ENCODE measurements around the gene SESTD1. TPM values are rescaled to one million over a fixed set of nuclear protein-coding genes. Genes with fewer than 3 reads are reported as not detected.

SESTD1 gene
- polyA plus RNA-seq, 3 donors, result 25.3 to 44.4 (median 25.3) TPM

- Histone ChIP-seq H2AFZ (ENCODE audit: insufficient read depth, low read depth, low read length, poor library complexity, severe bottlenecking) (no peak overlapping the region), H3K27me3 (ENCODE audit: control insufficient read depth in 2 of 2, insufficient read depth in 2 of 2, low read length in 2 of 2) (no peaks in the 10 kb centered on the region), H3K4me3 (replicated peaks in 1 of 3; ENCODE audit: low read depth in 2 of 3, low read length in 3 of 3) (peak overlapping the region in 1 of 3 experiments; percentile 29), H3K4me2 (replicated peaks; ENCODE audit: extremely low read depth, low read length, poor library complexity, severe bottlenecking) (peak overlapping the region; percentile 22), H3K36me3 (replicated peaks in 1 of 2; ENCODE audit: control insufficient read depth in 1 of 2, insufficient read depth in 2 of 2, low read length in 2 of 2) (no peaks in the 10 kb centered on the region), H3K4me1 (ENCODE audit: control insufficient read depth in 1 of 2, insufficient read depth in 2 of 2, low read length in 2 of 2) (peaks cover 22 to 34% of the 10 kb centered on the region in 2 donors), H3K9me3 (replicated peaks in 1 of 2; ENCODE audit: control insufficient read depth in 1 of 2, insufficient read depth in 1 of 2, low read length in 2 of 2) (no peaks in the 10 kb centered on the region), H3K27ac (ENCODE audit: low read depth in 1 of 2, low read length in 2 of 2) (peak overlapping the region in 1 of 2 donors; percentile 64), H3K9ac (ENCODE audit: insufficient read depth, low read length, poor library complexity, severe bottlenecking) (no peak overlapping the region), H3K79me2 (ENCODE audit: insufficient read depth, low read length) (peaks cover 95% of the 10 kb centered on the region), H4K20me1 (ENCODE audit: insufficient read depth, low read length) (peaks cover 49% of the 10 kb centered on the region)
- peak in 1 of 3 donors; percentile 5 for DNase-seq
- Mint-ChIP-seq H3K4me1 (peaks cover 37% of the 10 kb centered on the region), H3K4me3 (peak overlapping the region in 1 of 2 donors; percentile 35), H3K27ac (peak overlapping the region in 3 of 7 donors; percentile 44 to 82 (median 78)), H3K27me3 (ENCODE audit: low read depth in 3 of 3) (no peaks in the 10 kb centered on the region), H3K36me3 (peaks cover 12 to 14% of the 10 kb centered on the region in 2 donors), H3K9me3 (no peaks in the 10 kb centered on the region)
- WGBS (ENCODE audit: insufficient coverage), result no CpG with 5 or more reads among the region's 5 CpGs
- TF ChIP-seq, protein P1, sequence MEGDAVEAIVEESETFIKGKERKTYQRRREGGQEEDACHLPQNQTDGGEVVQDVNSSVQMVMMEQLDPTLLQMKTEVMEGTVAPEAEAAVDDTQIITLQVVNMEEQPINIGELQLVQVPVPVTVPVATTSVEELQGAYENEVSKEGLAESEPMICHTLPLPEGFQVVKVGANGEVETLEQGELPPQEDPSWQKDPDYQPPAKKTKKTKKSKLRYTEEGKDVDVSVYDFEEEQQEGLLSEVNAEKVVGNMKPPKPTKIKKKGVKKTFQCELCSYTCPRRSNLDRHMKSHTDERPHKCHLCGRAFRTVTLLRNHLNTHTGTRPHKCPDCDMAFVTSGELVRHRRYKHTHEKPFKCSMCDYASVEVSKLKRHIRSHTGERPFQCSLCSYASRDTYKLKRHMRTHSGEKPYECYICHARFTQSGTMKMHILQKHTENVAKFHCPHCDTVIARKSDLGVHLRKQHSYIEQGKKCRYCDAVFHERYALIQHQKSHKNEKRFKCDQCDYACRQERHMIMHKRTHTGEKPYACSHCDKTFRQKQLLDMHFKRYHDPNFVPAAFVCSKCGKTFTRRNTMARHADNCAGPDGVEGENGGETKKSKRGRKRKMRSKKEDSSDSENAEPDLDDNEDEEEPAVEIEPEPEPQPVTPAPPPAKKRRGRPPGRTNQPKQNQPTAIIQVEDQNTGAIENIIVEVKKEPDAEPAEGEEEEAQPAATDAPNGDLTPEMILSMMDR (IDR thresholded peaks at IDR 0.05), result no peak
- intact Hi-C loops (cut with micrococcal nuclease), result loop anchor here in 1 of 2 donors (5.0 kb wide), 1 partner anchor 34 kb away; no protein-coding TSS in a partner anchor
Observed at GRCh38 chr2:179233083-179233490, 31.5 kb downstream of the SESTD1 start.

DNA sequence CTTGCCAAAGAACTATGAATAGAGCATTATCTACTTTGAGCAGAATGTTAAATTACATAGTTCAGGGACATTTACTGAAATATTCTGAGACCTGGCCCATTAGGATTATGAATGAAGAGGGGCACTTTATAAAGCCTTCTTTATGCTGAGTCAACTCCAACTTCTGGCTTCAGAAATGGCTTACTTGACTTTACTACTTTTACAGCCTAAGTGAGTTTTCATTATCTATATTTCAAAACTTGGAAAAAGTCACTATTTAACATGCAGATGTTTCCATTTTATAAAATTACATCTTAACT is 37.7 kb downstream of the SESTD1 start:
- no peak overlapping the region for H3K4me2 ChIP-seq (replicated peaks; ENCODE audit: extremely low read depth, low read length, poor library complexity, severe bottlenecking)
- Mint-ChIP-seq H3K36me3 (peaks cover 10 to 13% of the 10 kb centered on the region in 2 donors), H3K27ac (no peak overlapping the region), H3K9me3 (no peaks in the 10 kb centered on the region), H3K27me3 (ENCODE audit: low read depth in 3 of 3) (no peaks in the 10 kb centered on the region), H3K4me3 (no peak overlapping the region), H3K4me1 (peaks cover 9% of the 10 kb centered on the region)
- H3K27me3 ChIP-seq (ENCODE audit: control insufficient read depth in 2 of 2, insufficient read depth in 2 of 2, low read length in 2 of 2), result no peaks in the 10 kb centered on the region
- no peak overlapping the region for H2AFZ ChIP-seq (ENCODE audit: insufficient read depth, low read depth, low read length, poor library complexity, severe bottlenecking)
- H4K20me1 ChIP-seq (ENCODE audit: insufficient read depth, low read length), result peaks cover 86% of the 10 kb centered on the region
- TF ChIP-seq, protein P1 (IDR thresholded peaks at IDR 0.05), result no peak
- no peak overlapping the region for H3K27ac ChIP-seq (ENCODE audit: low read depth in 1 of 2, low read length in 2 of 2)
- peak in 1 of 3 donors; percentile 0 for DNase-seq
- intact Hi-C loops (cut with micrococcal nuclease), result loop anchor here (10.0 kb wide), 2 partner anchors 108 to 118 kb away; no protein-coding TSS in a partner anchor
- peaks cover 97% of the 10 kb centered on the region for H3K79me2 ChIP-seq (ENCODE audit: insufficient read depth, low read length)
- H3K36me3 ChIP-seq (replicated peaks in 1 of 2; ENCODE audit: control insufficient read depth in 1 of 2, insufficient read depth in 2 of 2, low read length in 2 of 2), result no peaks in the 10 kb centered on the region
- H3K4me1 ChIP-seq (ENCODE audit: control insufficient read depth in 1 of 2, insufficient read depth in 2 of 2, low read length in 2 of 2), result no peaks in the 10 kb centered on the region
- H3K4me3 ChIP-seq (replicated peaks in 1 of 3; ENCODE audit: low read depth in 2 of 3, low read length in 3 of 3), result no peak overlapping the region
- no peak overlapping the region for H3K9ac ChIP-seq (ENCODE audit: insufficient read depth, low read length, poor library complexity, severe bottlenecking)
- H3K9me3 ChIP-seq (replicated peaks in 1 of 2; ENCODE audit: control insufficient read depth in 1 of 2, insufficient read depth in 1 of 2, low read length in 2 of 2), result no peaks in the 10 kb centered on the region

Measured in CD14-positive monocyte (primary cell).